Keratinocyte (primary cell): Measurements from ENCODE around the gene CATSPER4. TPM values are rescaled to one million over a fixed set of nuclear protein-coding genes. Genes with fewer than 3 reads are reported as not detected.
A peak's percentile ranks its signal among the peaks of the same experiment; 100 is the strongest.

Experiments
- DNase-seq: peaks from one replicate; pipeline ENCODE4 v3.0.0-alpha.2; 2011; ENCODE audit warnings: low read depth, missing footprints, low spot score
- FAIRE-seq: peaks from 2 replicates; lab custom pipeline; 2011; peaks lifted over from hg19 to GRCh38; lab: Jason Lieb, UNC
- H2AFZ ChIP-seq: 2 replicates; pipeline ENCODE4 v1.6.0; 2012; ENCODE audit warnings: low read length, control low read depth, inconsistent platforms; ENCODE audit not compliant: control insufficient read depth
- H3K27ac ChIP-seq: 2 replicates; pipeline ENCODE4 v1.5.1; 2011; ENCODE audit warnings: low read length; ENCODE audit not compliant: control insufficient read depth, insufficient read depth
- H3K27me3 ChIP-seq: 3 replicates; pipeline ENCODE4 v1.6.0; 2011; ENCODE audit warnings: low read length; ENCODE audit not compliant: control insufficient read depth, insufficient read depth; ENCODE audit errors: extremely low read depth
- H3K36me3 ChIP-seq, 2 experiments: 2 replicates in 1 of 2; 3 replicates in 1 of 2; pipeline ENCODE4 v1.5.1; 2011; ENCODE audit warnings: low read length in 2 of 2, mild to moderate bottlenecking in 1 of 2; ENCODE audit not compliant: control insufficient read depth in 2 of 2, insufficient read depth in 2 of 2; ENCODE audit errors: extremely low read depth in 1 of 2
- H3K4me1 ChIP-seq: 3 replicates; pipeline ENCODE4 v1.5.1; 2011; ENCODE audit warnings: low read length; ENCODE audit not compliant: control insufficient read depth, insufficient read depth; ENCODE audit errors: extremely low read depth
- H3K4me2 ChIP-seq: 3 replicates; pipeline ENCODE4 v1.6.0; 2011; ENCODE audit warnings: low read depth, low read length; ENCODE audit not compliant: control insufficient read depth, insufficient read depth; ENCODE audit errors: extremely low read depth
- H3K4me3 ChIP-seq, 3 experiments: fragments of 200-600 bp in 1 of 3; sonication (generic) in 1 of 3; 2 replicates in 2 of 3; 3 replicates in 1 of 3; pipeline ENCODE4 v1.5.1; 2011 to 2016; ENCODE audit warnings: low read length in 3 of 3, mild to moderate bottlenecking in 3 of 3, control low read depth in 2 of 3, inconsistent platforms in 1 of 3, low read depth in 1 of 3, mixed read lengths in 1 of 3, mixed run types in 1 of 3, moderate library complexity in 1 of 3; ENCODE audit not compliant: control insufficient read depth in 2 of 3, insufficient read depth in 2 of 3; ENCODE audit errors: extremely low read depth in 1 of 3
- H3K79me2 ChIP-seq: 2 replicates; pipeline ENCODE4 v1.6.0; 2012; ENCODE audit warnings: low read length; ENCODE audit not compliant: control insufficient read depth, insufficient read depth
- H3K9ac ChIP-seq: 3 replicates; pipeline ENCODE4 v1.6.0; 2011; ENCODE audit warnings: low read length; ENCODE audit not compliant: control insufficient read depth, insufficient read depth; ENCODE audit errors: extremely low read depth
- H3K9me1 ChIP-seq: 3 replicates; pipeline ENCODE4 v1.6.0; 2011; ENCODE audit warnings: low read length; ENCODE audit not compliant: control insufficient read depth, insufficient read depth; ENCODE audit errors: extremely low read depth
- H3K9me3 ChIP-seq: 2 replicates; pipeline ENCODE4 v1.5.1; 2012; ENCODE audit warnings: low read depth, low read length; ENCODE audit not compliant: control insufficient read depth
- H4K20me1 ChIP-seq: 3 replicates; pipeline ENCODE4 v1.6.0; 2011; ENCODE audit warnings: low read length; ENCODE audit not compliant: control insufficient read depth, insufficient read depth; ENCODE audit errors: extremely low read depth
- EZH2 ChIP-seq: IDR thresholded peaks from one replicate; pipeline ENCODE4 v1.6.1; 2012; ENCODE audit warnings: inconsistent platforms, mild to moderate bottlenecking, low read length, moderate library complexity
- dilution Hi-C: fragments of 300-500 bp; cut with MboI; formaldehyde crosslinking; loops from one replicate; pipeline ENCODE4 v1.7.0; 2020; ENCODE audit warnings: low sequenced_read_pairs; ENCODE audit not compliant: extremely low pct_ligation_motif_present
- polyA plus RNA-seq, 5 experiments: library from polyadenylated mRNA; depleted of rRNA in 3 of 5; stranded (reverse) in 3 of 5; stranded (forward) in 1 of 5; unstranded in 1 of 5; fragments of >200 nt; gene quantifications; 1 replicate in 1 of 5; 2 replicates in 3 of 5; 3 replicates in 1 of 5; pipeline versions ENCODE4 v1.2.1 to v1.2.3, GENCODE V29; 2011 to 2012; ENCODE audit warnings: missing spikeins in 2 of 5, low read depth in 1 of 5, low replicate concordance in 1 of 5
- TF ChIP-seq, protein P1 (sequence below), 3 experiments: IDR thresholded peaks in 1 of 3; conservative IDR thresholded peaks in 1 of 3; optimal IDR thresholded peaks in 1 of 3; 2 replicates in 2 of 3; 3 replicates in 1 of 3; pipeline versions ENCODE3 to v1.5.1; 2011; ENCODE audit warnings: low read length in 3 of 3, mild to moderate bottlenecking in 3 of 3, moderate library complexity in 2 of 3, control low read depth in 1 of 3, inconsistent platforms in 1 of 3; ENCODE audit not compliant: insufficient read depth in 2 of 3; ENCODE audit errors: extremely low read depth in 1 of 3

Gene CATSPER4
- polyA plus RNA-seq, 1 donor (not counting 4 experiments of a cell fraction or from before 2014, with no cell fraction given), result 0.04 TPM

GRCh38 chr1:26163684-26164035, 26.7 kb upstream of the CATSPER4 start:
- no peak overlapping the region for H3K27ac ChIP-seq
- no peak for FAIRE-seq
- no peaks in the 10 kb centered on the region for H3K9me3 ChIP-seq
- peak overlapping the region; percentile 37 for H3K9ac ChIP-seq
- peaks cover 11% of the 10 kb centered on the region for H3K4me1 ChIP-seq
- peaks cover 13% of the 10 kb centered on the region for H3K27me3 ChIP-seq
- dilution Hi-C loops, result no loop called here
- peak overlapping the region in 2 of 3 experiments; percentile 48 to 52 for H3K4me3 ChIP-seq
- H2AFZ ChIP-seq, result no peak overlapping the region
- H3K9me1 ChIP-seq, result no peaks in the 10 kb centered on the region
- no peaks in the 10 kb centered on the region for H3K36me3 ChIP-seq
- no peaks in the 10 kb centered on the region for H4K20me1 ChIP-seq
- no peaks in the 10 kb centered on the region for H3K79me2 ChIP-seq
- H3K4me2 ChIP-seq, result peak overlapping the region; percentile 70
- TF ChIP-seq EZH2, result no peak
- TF ChIP-seq, protein P1, sequence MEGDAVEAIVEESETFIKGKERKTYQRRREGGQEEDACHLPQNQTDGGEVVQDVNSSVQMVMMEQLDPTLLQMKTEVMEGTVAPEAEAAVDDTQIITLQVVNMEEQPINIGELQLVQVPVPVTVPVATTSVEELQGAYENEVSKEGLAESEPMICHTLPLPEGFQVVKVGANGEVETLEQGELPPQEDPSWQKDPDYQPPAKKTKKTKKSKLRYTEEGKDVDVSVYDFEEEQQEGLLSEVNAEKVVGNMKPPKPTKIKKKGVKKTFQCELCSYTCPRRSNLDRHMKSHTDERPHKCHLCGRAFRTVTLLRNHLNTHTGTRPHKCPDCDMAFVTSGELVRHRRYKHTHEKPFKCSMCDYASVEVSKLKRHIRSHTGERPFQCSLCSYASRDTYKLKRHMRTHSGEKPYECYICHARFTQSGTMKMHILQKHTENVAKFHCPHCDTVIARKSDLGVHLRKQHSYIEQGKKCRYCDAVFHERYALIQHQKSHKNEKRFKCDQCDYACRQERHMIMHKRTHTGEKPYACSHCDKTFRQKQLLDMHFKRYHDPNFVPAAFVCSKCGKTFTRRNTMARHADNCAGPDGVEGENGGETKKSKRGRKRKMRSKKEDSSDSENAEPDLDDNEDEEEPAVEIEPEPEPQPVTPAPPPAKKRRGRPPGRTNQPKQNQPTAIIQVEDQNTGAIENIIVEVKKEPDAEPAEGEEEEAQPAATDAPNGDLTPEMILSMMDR (optimal IDR thresholded peaks at IDR 0.05 in 1 of 3, IDR thresholded peaks at IDR 0.05 in 1 of 3, conservative IDR thresholded peaks at IDR 0.05 in 1 of 3; ENCODE audit: extremely low read depth in 1 of 3, insufficient read depth in 2 of 3, low read length in 3 of 3), result no peak
- no peak for DNase-seq

GRCh38 chr1:26164036-26164860, 26.2 kb upstream of the CATSPER4 start:
- Histone ChIP-seq H3K27me3 (peaks cover 13% of the 10 kb centered on the region), H3K27ac (no peak overlapping the region), H3K4me2 (peak overlapping the region; percentile 70), H3K4me3 (peak overlapping the region; percentile 35 to 52 (median 48)), H3K9me3 (no peaks in the 10 kb centered on the region), H3K4me1 (peaks cover 7% of the 10 kb centered on the region), H3K9ac (peak overlapping the region; percentile 37), H3K79me2 (no peaks in the 10 kb centered on the region), H3K9me1 (no peaks in the 10 kb centered on the region), H3K36me3 (no peaks in the 10 kb centered on the region), H4K20me1 (no peaks in the 10 kb centered on the region), H2AFZ (peak overlapping the region; percentile 53)
- DNase-seq (no peak), FAIRE-seq (no peak)
- TF ChIP-seq, protein P1 (optimal IDR thresholded peaks at IDR 0.05 in 1 of 3, IDR thresholded peaks at IDR 0.05 in 1 of 3, conservative IDR thresholded peaks at IDR 0.05 in 1 of 3; ENCODE audit: extremely low read depth in 1 of 3, insufficient read depth in 2 of 3, low read length in 3 of 3), result peak in 2 of 3 experiments; percentile 44 to 79
- TF ChIP-seq EZH2, result no peak
- dilution Hi-C loops, result no loop called here
